RWPE1 (cell line): ENCODE data around the gene APOLD1.
"Not testable (repeated sequence)": the region's sequence is repeated elsewhere in the genome, so short reads cannot be mapped to it uniquely, and the experiment has no call there.

Experiments used
- CTCF ChIA-PET: fragments of 350-600 bp; sonication (Branson Sonifier 250); formaldehyde crosslinking; extraction: SDS; loops from one replicate; lab custom pipeline; 2021; lab: Yijun Ruan, JAX
- POLR2A ChIA-PET: fragments of 400-600 bp; formaldehyde crosslinking; extraction: SDS; loops from one replicate; lab custom pipeline; 2020; ENCODE audit warnings: antibody characterized with exemption; ENCODE audit not compliant: low non-redundant PET; lab: Yijun Ruan, JAX
- DNase-seq: peaks from one replicate; pipeline ENCODE4 v3.0.0; 2012; ENCODE audit warnings: low spot score
- H3K27ac ChIP-seq: fragments of 450-650 bp; 2 replicates; pipeline ENCODE4 v1.5.1; 2017
- CTCF ChIP-seq: fragments of 450-650 bp; conservative IDR thresholded peaks from 2 replicates; pipeline ENCODE4 v1.5.1; 2017; ENCODE audit warnings: low read depth, mild to moderate bottlenecking

APOLD1 gene

GRCh38 chr12:12804011-12804410 is 18.6 kb downstream of the APOLD1 start:
- POLR2A ChIA-PET, result interaction anchor here (0.6 to 1.3 kb wide), 5 partner anchors 31 to 277 kb away, joined by 3 to 6 read pairs (median 4); partner anchors contain the start of gene GPRC5A
- no peak for TF ChIP-seq CTCF
- CTCF ChIA-PET, result interaction anchor here (0.6 to 0.7 kb wide), 2 partner anchors 12 to 177 kb away, joined by 3 to 4 read pairs; no protein-coding TSS in a partner anchor
- peak overlapping the region; percentile 94 for H3K27ac ChIP-seq
- peak; percentile 71 for DNase-seq

GRCh38 chr12:12804432-12804886 is 19.0 kb downstream of the APOLD1 start:
- peak; percentile 96 for DNase-seq
- CTCF ChIA-PET, result interaction anchor here (0.6 to 0.7 kb wide), 2 partner anchors 11 to 176 kb away, joined by 3 to 4 read pairs; no protein-coding TSS in a partner anchor
- POLR2A ChIA-PET, result interaction anchor here (0.6 to 1.3 kb wide), 4 partner anchors 30 to 276 kb away, joined by 3 to 6 read pairs (median 4); no protein-coding TSS in a partner anchor
- H3K27ac ChIP-seq, result peak overlapping the region; percentile 94
- TF ChIP-seq CTCF, result no peak

GRCh38 chr12:12806784-12807516 is 21.5 kb downstream of the APOLD1 start:
- TF ChIP-seq CTCF, result no peak
- no peak overlapping the region for H3K27ac ChIP-seq
- ChIA-PET POLR2A (no interaction called here), CTCF (interaction anchor here (0.6 kb wide), 1 partner anchor 15 kb away, joined by 4 read pairs; no protein-coding TSS in a partner anchor)
- DNase-seq, result no peak

- POLR2A ChIA-PET, DNase-seq, H3K27ac ChIP-seq: not testable (repeated sequence)
- CTCF ChIA-PET, result interaction anchor here (0.6 kb wide), 1 partner anchor 15 kb away, joined by 4 read pairs; no protein-coding TSS in a partner anchor
Observed at GRCh38 chr12:12807517-12807903, 22.1 kb downstream of the APOLD1 start.

- no peak for TF ChIP-seq CTCF
- CTCF ChIA-PET, result interaction anchor here (0.6 kb wide), 1 partner anchor 14 kb away, joined by 4 read pairs; no protein-coding TSS in a partner anchor
- H3K27ac ChIP-seq, result no peak overlapping the region
- DNase-seq, result no peak
- POLR2A ChIA-PET, result interaction anchor here (0.6 kb wide), 1 partner anchor 1288 kb away, joined by 7 read pairs; no protein-coding TSS in a partner anchor
Observed at GRCh38 chr12:12807970-12808702, 22.7 kb downstream of the APOLD1 start.

GRCh38 chr12:12810553-12811021 is 25.1 kb downstream of the APOLD1 start:
- POLR2A ChIA-PET, result no interaction called here
- TF ChIP-seq CTCF, result no peak
- H3K27ac ChIP-seq, result no peak overlapping the region
- no peak for DNase-seq
- CTCF ChIA-PET, result no interaction called here
